SK-N-MC (cell line): Measurements from ENCODE around the gene GOLIM4.

ENCODE experiments used
- DNase-seq: peaks from one replicate; pipeline ENCODE4 v3.0.0-alpha.2; 2011; ENCODE audit warnings: low read depth, low spot score
- H3K27ac ChIP-seq: fragments of 200-600 bp; sonication (generic); 2 replicates; pipeline ENCODE4 v1.5.1; 2016; ENCODE audit warnings: mixed run types
- H3K36me3 ChIP-seq: fragments of 200-600 bp; sonication (generic); 2 replicates; pipeline ENCODE4 v1.6.1; 2017; ENCODE audit warnings: antibody characterized with exemption, low read length, mixed read lengths; ENCODE audit not compliant: insufficient read depth
- H3K4me3 ChIP-seq: fragments of 200-600 bp; sonication (generic); 2 replicates; pipeline ENCODE4 v1.5.1; 2016
- H3K9ac ChIP-seq: fragments of 200-600 bp; sonication (generic); 2 replicates; pipeline ENCODE4 v1.8.0; 2017; ENCODE audit warnings: mixed run types, mixed read lengths; ENCODE audit not compliant: insufficient read length
- H3K9me3 ChIP-seq: fragments of 200-600 bp; sonication (generic); 2 replicates; pipeline ENCODE4 v1.6.1; 2017; ENCODE audit warnings: low read depth, mild to moderate bottlenecking, antibody characterized with exemption, low read length, moderate library complexity, mixed read lengths
- EZH2 ChIP-seq: fragments of 200-600 bp; sonication (generic); IDR thresholded peaks from one replicate; pipeline ENCODE4 v1.6.1; 2017; ENCODE audit warnings: antibody characterized with exemption
- FOXP2 ChIP-seq: optimal IDR thresholded peaks from 2 replicates; pipeline ENCODE3; 2011; ENCODE audit warnings: mild to moderate bottlenecking, moderate library complexity; ENCODE audit not compliant: insufficient read depth; ENCODE audit errors: extremely low read length, control extremely low read depth
- POLR2AphosphoS5 ChIP-seq: IDR thresholded peaks from 2 replicates; pipeline ENCODE4 v1.6.1; 2012; ENCODE audit warnings: mild to moderate bottlenecking, low read depth, low read length, borderline replicate concordance

GOLIM4 gene

DNA sequence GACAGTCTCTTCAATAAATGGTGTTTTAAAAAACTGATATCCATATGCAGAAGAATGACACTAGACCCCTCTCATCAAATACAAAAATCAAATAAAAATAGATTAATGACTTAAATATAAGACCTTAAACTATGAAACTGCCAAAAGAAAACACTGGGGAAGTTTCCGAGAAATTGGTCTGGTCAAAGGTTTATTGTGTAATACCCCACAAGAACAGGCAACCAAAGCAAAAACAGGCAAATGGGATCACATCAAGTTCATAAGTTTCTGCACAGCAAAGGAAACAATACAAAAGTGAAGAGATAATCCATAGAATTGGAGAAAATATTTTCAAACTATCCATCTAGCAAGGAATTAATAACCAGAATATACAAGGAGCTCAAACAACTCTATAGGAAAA is 126.2 kb downstream of the GOLIM4 start:
- H3K9ac ChIP-seq = no peak overlapping the region
- H3K4me3 ChIP-seq = no peak overlapping the region
- TF ChIP-seq POLR2AphosphoS5 = no peak
- no peak for TF ChIP-seq EZH2
- no peak for TF ChIP-seq FOXP2
- DNase-seq = no peak
- no peaks in the 10 kb centered on the region for H3K36me3 ChIP-seq
- no peaks in the 10 kb centered on the region for H3K9me3 ChIP-seq
- H3K27ac ChIP-seq = no peak overlapping the region

DNA sequence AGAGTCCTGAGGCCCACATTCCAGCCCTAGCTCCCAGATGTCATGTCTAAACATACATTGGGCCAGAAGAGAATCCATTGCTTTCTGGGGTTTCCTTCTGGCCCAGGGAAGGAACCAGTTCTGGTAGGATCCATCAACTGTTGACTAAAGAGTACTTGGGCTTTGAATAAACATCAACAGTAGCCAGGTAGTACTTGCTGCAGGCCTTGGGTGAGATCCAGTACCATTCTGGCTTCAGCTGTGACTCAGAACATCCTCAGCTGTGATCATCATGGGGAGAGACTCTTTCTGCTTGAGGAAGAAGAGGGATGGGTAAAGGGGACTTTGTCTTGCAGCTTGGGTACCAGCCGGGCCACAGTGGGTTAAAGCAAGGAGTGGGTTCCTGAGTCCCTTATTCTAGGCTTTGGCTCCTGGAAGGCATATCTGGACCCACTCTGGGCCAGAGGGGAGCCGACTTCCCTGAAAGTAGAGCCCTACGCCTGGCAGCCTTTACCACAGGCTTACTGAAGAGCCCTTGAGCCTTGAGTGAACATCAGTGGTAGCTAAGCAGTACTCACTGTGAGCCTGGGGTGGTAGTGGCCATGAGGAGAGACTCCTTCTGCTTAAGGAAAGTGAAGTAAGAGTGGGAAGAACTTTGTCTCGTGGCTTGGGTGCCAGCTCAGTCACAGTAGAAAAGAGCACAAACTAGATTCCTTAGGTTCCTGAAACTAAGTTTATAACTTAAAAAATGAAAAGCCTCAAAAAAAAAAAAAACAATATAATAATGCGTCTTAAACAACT is 128.3 kb downstream of the GOLIM4 start:
- no peak for DNase-seq
- H3K9ac ChIP-seq = no peak overlapping the region
- H3K9me3 ChIP-seq = no peaks in the 10 kb centered on the region
- no peaks in the 10 kb centered on the region for H3K36me3 ChIP-seq
- H3K27ac ChIP-seq = no peak overlapping the region
- TF ChIP-seq POLR2AphosphoS5 = no peak
- TF ChIP-seq FOXP2 = no peak
- TF ChIP-seq EZH2 = no peak
- no peak overlapping the region for H3K4me3 ChIP-seq
